ENCODE results near the gene ROMO1.

ROMO1 gene

DNA sequence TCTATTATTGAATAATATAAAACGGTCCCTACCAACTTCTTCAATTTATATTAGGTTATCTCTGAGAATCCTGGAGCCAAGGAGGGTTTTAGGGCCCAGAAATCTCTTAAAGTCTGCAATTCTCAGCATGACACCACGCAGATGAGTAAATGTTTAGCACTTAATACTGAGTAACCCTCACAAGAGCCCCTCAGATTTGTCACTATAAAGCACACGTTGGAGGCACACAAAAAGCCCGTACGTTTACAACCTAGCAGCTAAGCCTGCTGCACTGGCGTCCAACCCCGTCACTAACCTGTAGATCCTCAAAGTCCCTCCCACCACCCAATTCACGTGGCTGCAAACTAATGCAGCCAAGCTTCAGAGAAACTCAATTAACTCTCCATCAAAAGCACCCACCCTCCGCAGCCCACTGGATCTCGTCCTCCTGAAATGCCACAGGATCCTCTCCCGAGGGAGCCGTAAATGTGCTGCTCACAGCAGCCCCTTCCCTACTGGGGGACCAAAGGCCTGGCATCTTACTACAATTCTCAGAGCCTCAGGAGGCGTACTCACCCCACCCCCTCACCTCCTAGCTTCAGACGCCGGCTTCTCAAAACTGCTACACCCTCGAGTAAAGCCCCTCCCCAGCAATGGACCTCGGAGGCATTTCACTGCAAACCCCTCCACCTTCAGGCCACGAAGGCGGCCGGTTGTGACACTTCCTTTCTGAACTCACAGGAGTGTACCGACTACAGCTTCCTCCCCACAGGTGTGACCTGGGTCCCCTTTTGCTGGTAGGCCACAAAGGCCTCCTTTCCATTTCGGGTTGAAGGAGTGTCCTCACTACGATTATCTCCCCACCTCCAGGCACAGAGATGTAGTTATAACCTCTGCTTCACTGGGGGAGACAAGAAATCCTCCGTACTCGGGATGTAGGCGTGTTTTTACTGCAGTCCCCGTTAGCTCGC is 35.4 kb upstream of the ROMO1 start (continued):
- TF ChIP-seq, protein P1, sequence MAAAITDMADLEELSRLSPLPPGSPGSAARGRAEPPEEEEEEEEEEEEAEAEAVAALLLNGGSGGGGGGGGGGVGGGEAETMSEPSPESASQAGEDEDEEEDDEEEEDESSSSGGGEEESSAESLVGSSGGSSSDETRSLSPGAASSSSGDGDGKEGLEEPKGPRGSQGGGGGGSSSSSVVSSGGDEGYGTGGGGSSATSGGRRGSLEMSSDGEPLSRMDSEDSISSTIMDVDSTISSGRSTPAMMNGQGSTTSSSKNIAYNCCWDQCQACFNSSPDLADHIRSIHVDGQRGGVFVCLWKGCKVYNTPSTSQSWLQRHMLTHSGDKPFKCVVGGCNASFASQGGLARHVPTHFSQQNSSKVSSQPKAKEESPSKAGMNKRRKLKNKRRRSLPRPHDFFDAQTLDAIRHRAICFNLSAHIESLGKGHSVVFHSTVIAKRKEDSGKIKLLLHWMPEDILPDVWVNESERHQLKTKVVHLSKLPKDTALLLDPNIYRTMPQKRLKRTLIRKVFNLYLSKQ (tag by site-specific recombination; IDR thresholded peaks at IDR 0.05; ENCODE audit: borderline replicate concordance) = no peak
- TF ChIP-seq ZFP3 (tag by site-specific recombination; IDR thresholded peaks at IDR 0.05; ENCODE audit: low read depth) = no peak
- no peak for TF ChIP-seq ZNF501 (tag by site-specific recombination; IDR thresholded peaks at IDR 0.05)
- no peak for TF ChIP-seq ZNF560 (tag by site-specific recombination; IDR thresholded peaks at IDR 0.05; ENCODE audit: borderline replicate concordance)
- peak; percentile 95 for TF ChIP-seq SCRT1 (tag by site-specific recombination; IDR thresholded peaks at IDR 0.05; ENCODE audit: borderline replicate concordance)
- TF ChIP-seq ZNF510 (tag by site-specific recombination; IDR thresholded peaks at IDR 0.05; ENCODE audit: insufficient replicate concordance) = no peak
- no peak for TF ChIP-seq ZNF354C (tag by site-specific recombination; IDR thresholded peaks at IDR 0.05; ENCODE audit: borderline replicate concordance, low read depth)
- peak; percentile 59; the same call in 1 of the 2 replicates for TF ChIP-seq KLF8 (tag by site-specific recombination; IDR thresholded peaks at IDR 0.05)
- TF ChIP-seq ZNF239 (tag by site-specific recombination; IDR thresholded peaks at IDR 0.05) = no peak
- TF ChIP-seq ZNF530 (tag by site-specific recombination; IDR thresholded peaks at IDR 0.05; ENCODE audit: low read depth) = no peak
- TF ChIP-seq TRIM28 (IDR thresholded peaks at IDR 0.05; ENCODE audit: borderline replicate concordance, low read length) = no peak
- peak; percentile 26; the same call in 1 of the 2 replicates for TF ChIP-seq ZNF629 (tag by site-specific recombination; IDR thresholded peaks at IDR 0.05)
- no peak for TF ChIP-seq ZNF302 (tag by site-specific recombination; IDR thresholded peaks at IDR 0.05; ENCODE audit: low read depth)
- TF ChIP-seq, protein P2, sequence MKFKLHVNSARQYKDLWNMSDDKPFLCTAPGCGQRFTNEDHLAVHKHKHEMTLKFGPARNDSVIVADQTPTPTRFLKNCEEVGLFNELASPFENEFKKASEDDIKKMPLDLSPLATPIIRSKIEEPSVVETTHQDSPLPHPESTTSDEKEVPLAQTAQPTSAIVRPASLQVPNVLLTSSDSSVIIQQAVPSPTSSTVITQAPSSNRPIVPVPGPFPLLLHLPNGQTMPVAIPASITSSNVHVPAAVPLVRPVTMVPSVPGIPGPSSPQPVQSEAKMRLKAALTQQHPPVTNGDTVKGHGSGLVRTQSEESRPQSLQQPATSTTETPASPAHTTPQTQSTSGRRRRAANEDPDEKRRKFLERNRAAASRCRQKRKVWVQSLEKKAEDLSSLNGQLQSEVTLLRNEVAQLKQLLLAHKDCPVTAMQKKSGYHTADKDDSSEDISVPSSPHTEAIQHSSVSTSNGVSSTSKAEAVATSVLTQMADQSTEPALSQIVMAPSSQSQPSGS (tag by site-specific recombination; IDR thresholded peaks at IDR 0.05; ENCODE audit: low read depth) = no peak
- no peak for TF ChIP-seq ZNF670 (tag by site-specific recombination; IDR thresholded peaks at IDR 0.05; ENCODE audit: low read depth)
- TF ChIP-seq, protein P3, sequence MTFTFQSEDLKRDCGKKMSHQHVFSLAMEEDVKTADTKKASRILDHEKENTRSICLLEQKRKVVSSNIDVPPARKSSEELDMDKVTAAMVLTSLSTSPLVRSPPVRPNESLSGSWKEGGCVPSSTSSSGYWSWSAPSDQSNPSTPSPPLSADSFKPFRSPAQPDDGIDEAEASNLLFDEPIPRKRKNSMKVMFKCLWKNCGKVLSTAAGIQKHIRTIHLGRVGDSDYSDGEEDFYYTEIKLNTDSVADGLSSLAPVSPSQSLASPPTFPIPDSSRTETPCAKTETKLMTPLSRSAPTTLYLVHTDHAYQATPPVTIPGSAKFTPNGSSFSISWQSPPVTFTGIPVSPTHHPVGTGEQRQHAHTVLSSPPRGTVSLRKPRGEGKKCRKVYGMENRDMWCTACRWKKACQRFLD (tag by site-specific recombination; IDR thresholded peaks at IDR 0.05) = no peak
- no peak for TF ChIP-seq ZNF341 (tag by site-specific recombination; IDR thresholded peaks at IDR 0.05; ENCODE audit: low read depth)
- TF ChIP-seq ZNF677 (tag by site-specific recombination; IDR thresholded peaks at IDR 0.05) = no peak
- no peak for TF ChIP-seq BCL11A (tag by site-specific recombination; IDR thresholded peaks at IDR 0.05; ENCODE audit: low read depth)
- peak; percentile 20 for TF ChIP-seq GLIS2 (tag by site-specific recombination; IDR thresholded peaks at IDR 0.05)
- TF ChIP-seq, protein P4, sequence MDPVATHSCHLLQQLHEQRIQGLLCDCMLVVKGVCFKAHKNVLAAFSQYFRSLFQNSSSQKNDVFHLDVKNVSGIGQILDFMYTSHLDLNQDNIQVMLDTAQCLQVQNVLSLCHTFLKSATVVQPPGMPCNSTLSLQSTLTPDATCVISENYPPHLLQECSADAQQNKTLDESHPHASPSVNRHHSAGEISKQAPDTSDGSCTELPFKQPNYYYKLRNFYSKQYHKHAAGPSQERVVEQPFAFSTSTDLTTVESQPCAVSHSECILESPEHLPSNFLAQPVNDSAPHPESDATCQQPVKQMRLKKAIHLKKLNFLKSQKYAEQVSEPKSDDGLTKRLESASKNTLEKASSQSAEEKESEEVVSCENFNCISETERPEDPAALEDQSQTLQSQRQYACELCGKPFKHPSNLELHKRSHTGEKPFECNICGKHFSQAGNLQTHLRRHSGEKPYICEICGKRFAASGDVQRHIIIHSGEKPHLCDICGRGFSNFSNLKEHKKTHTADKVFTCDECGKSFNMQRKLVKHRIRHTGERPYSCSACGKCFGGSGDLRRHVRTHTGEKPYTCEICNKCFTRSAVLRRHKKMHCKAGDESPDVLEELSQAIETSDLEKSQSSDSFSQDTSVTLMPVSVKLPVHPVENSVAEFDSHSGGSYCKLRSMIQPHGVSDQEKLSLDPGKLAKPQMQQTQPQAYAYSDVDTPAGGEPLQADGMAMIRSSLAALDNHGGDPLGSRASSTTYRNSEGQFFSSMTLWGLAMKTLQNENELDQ (tag by site-specific recombination; IDR thresholded peaks at IDR 0.05; ENCODE audit: low read depth) = no peak
- 0 out of 2 replicates have a peak, but pooled peaks have one; percentile 35 for TF ChIP-seq ZNF24 (tag by site-specific recombination; IDR thresholded peaks at IDR 0.05)
- TF ChIP-seq OSR2 (tag by site-specific recombination; IDR thresholded peaks at IDR 0.05) = peak; percentile 41
- TF ChIP-seq ZNF221 (tag by site-specific recombination; IDR thresholded peaks at IDR 0.05; ENCODE audit: borderline replicate concordance) = no peak
- peak; percentile 98 for TF ChIP-seq SCRT2 (tag by site-specific recombination; IDR thresholded peaks at IDR 0.05)
- no peak for TF ChIP-seq ZNF324 (tag by site-specific recombination; IDR thresholded peaks at IDR 0.05)
- TF ChIP-seq, protein P5, sequence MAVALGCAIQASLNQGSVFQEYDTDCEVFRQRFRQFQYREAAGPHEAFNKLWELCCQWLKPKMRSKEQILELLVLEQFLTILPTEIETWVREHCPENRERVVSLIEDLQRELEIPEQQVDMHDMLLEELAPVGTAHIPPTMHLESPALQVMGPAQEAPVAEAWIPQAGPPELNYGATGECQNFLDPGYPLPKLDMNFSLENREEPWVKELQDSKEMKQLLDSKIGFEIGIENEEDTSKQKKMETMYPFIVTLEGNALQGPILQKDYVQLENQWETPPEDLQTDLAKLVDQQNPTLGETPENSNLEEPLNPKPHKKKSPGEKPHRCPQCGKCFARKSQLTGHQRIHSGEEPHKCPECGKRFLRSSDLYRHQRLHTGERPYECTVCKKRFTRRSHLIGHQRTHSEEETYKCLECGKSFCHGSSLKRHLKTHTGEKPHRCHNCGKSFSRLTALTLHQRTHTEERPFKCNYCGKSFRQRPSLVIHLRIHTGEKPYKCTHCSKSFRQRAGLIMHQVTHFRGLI (tag by site-specific recombination; IDR thresholded peaks at IDR 0.05) = no peak
- TF ChIP-seq, protein P6, sequence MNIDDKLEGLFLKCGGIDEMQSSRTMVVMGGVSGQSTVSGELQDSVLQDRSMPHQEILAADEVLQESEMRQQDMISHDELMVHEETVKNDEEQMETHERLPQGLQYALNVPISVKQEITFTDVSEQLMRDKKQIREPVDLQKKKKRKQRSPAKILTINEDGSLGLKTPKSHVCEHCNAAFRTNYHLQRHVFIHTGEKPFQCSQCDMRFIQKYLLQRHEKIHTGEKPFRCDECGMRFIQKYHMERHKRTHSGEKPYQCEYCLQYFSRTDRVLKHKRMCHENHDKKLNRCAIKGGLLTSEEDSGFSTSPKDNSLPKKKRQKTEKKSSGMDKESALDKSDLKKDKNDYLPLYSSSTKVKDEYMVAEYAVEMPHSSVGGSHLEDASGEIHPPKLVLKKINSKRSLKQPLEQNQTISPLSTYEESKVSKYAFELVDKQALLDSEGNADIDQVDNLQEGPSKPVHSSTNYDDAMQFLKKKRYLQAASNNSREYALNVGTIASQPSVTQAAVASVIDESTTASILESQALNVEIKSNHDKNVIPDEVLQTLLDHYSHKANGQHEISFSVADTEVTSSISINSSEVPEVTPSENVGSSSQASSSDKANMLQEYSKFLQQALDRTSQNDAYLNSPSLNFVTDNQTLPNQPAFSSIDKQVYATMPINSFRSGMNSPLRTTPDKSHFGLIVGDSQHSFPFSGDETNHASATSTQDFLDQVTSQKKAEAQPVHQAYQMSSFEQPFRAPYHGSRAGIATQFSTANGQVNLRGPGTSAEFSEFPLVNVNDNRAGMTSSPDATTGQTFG (tag by site-specific recombination; IDR thresholded peaks at IDR 0.05; ENCODE audit: borderline replicate concordance) = no peak
- no peak for TF ChIP-seq ZNF658 (tag by site-specific recombination; IDR thresholded peaks at IDR 0.05)
